Epithelial cell of esophagus (primary cell): Measurements from ENCODE around the gene UTF1.
A peak's percentile ranks its signal among the peaks of the same experiment; 100 is the strongest.

Experiments
- DNase-seq: peaks from one replicate; pipeline ENCODE4 v3.0.0; 2010; ENCODE audit warnings: low read depth
- H3K4me3 ChIP-seq: 2 replicates; pipeline ENCODE4 v1.5.1; 2011; ENCODE audit warnings: mild to moderate bottlenecking, low read length, control low read depth
- TF ChIP-seq, protein P1 (sequence below): IDR thresholded peaks from 2 replicates; pipeline ENCODE4 v1.5.1; 2011; ENCODE audit warnings: low read depth, mild to moderate bottlenecking, low read length, control low read depth, inconsistent platforms; ENCODE audit not compliant: insufficient read depth; ENCODE audit errors: missing control alignments

Gene UTF1

DNA sequence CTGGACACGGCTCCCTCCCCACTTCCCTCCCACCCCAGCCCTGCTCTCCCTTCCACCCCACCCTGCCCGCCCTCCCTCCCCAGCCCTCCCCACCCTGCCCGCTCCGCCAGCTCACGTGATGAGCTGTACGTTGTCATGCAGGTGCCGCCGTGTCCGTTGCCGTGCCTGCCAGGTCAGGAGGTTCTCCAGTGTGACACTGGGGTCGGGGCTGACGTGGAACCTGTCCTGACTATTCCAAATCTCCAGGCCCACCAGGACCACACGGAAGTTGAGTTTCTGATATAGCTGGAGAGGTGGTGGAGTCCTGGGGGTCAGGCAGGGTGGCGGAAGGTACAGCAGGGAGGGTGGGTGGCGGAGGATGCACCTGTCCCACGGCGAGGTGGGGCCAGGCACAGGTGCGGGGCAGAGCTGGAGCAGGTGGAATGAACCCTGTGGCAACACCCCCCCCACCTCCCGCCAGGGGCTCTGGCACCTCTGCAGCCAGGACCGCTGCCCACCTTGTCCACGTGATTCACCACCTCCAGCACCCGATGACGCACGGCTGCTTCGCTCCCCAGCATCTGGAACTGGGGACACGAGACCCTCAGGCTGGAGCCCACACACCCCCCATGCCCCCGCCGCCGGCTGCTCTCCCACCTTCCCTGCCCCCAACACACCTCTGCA lies 42.4 kb downstream of the UTF1 start:
- no peak for DNase-seq
- H3K4me3 ChIP-seq, result no peak overlapping the region
- TF ChIP-seq, protein P1, sequence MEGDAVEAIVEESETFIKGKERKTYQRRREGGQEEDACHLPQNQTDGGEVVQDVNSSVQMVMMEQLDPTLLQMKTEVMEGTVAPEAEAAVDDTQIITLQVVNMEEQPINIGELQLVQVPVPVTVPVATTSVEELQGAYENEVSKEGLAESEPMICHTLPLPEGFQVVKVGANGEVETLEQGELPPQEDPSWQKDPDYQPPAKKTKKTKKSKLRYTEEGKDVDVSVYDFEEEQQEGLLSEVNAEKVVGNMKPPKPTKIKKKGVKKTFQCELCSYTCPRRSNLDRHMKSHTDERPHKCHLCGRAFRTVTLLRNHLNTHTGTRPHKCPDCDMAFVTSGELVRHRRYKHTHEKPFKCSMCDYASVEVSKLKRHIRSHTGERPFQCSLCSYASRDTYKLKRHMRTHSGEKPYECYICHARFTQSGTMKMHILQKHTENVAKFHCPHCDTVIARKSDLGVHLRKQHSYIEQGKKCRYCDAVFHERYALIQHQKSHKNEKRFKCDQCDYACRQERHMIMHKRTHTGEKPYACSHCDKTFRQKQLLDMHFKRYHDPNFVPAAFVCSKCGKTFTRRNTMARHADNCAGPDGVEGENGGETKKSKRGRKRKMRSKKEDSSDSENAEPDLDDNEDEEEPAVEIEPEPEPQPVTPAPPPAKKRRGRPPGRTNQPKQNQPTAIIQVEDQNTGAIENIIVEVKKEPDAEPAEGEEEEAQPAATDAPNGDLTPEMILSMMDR, result no peak

DNA sequence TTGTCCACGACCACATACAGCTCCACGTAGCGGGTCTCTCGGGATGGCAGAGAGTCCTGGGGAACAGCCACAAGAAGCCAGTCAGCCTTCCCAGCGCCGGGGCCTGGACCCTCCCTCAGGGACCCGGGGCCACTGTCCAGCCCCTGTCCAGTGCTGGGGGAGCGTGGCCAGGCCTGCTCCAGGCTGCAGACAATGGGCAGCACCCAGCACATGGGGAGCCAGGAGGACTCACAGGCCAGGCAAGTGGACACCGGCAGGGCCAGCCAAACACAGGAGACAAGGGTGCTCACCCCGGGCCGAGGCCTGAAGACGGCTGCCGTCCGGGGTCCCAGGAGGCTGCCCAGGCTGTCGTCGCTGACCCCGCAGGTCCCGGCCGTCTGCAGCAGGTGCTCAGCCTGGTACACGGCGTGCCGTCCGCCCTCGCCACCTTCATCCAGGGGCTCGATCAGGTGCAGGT lies 43.0 kb downstream of the UTF1 start:
- DNase-seq, result no peak
- no peak overlapping the region for H3K4me3 ChIP-seq
- TF ChIP-seq, protein P1, result no peak

GRCh38 chr10:133273534-133274143 lies 43.6 kb downstream of the UTF1 start:
- H3K4me3 ChIP-seq, result no peak overlapping the region
- DNase-seq, result no peak
- TF ChIP-seq, protein P1, result no peak

DNA sequence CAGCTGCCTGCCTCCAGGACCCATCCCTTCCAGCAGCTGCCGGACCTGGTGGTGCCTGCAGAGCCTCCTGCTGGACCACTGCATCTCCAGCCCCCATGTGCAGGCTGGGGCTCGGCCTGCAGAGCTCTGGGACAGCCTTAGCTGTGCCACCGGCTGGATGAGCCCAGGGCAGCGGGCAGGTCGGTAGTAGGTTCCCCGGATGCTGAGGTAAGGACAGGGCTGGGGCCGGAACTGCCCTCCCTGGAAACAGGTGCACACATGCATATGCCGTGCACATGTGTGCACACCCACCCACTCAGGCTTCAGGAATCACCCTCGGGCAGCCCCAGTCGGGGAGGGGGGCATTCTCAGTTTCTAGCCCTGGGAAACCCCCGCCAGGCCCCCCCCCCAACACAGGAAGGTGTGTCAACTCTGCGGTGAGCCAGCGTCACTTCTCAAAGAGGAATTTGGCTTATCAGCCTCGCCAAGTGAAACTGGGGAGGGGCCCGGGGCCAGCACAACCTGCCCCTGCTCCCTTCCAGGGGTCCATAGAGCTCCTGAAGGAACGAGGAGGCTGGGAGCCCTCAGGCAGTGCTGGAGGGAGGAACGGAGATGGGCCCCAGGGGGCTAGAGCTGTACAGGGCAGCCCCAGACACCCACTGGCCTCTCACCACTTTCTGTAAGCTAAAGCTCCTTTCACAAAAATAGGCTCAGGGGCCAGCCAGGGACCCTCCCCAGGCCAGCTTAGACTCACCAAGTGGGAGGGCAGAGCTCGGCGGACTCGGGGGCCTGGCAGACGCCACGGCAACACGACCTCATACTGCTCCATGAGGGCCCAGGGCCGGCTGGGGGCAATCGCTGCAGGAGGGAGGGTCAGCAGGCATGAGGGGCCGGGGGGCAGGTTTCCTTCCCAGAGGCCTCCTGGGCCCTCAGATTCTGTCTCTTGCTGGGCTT lies 45.0 kb downstream of the UTF1 start:
- TF ChIP-seq, protein P1, result no peak
- peak; percentile 90 for DNase-seq
- H3K4me3 ChIP-seq, result no peak overlapping the region

- DNase-seq, result peak; percentile 46
- TF ChIP-seq, protein P1, result no peak
- no peak overlapping the region for H3K4me3 ChIP-seq
Observed at GRCh38 chr10:133275684-133276092, 45.7 kb downstream of the UTF1 start.

DNA sequence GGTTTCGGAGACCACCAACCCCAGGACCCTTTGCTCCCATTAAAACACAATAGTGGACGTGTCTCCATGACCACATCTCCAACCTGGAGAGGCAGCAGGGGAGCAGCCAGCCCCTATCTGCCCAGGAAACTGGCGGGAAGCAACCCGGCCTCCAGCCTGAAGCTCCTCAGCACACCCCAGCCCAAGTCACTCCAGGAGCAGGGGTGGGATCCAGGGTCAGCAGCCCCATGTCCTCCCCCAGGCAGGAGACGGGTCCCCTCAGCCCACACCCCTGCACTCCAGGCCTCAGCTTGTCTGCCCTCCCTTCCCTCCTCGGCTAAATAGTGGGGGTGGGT lies 46.0 kb downstream of the UTF1 start:
- no peak for DNase-seq
- no peak overlapping the region for H3K4me3 ChIP-seq

More for the DNA sequence above, 46.0 kb downstream of the UTF1 start:
- TF ChIP-seq, protein P1, result no peak
